Endodermal cell (in vitro differentiated cells): Measurements from ENCODE around the gene SH2B2. TPM values are rescaled to one million over a fixed set of nuclear protein-coding genes. Genes with fewer than 3 reads are reported as not detected.

Source experiments
- DNase-seq: peaks from one replicate; pipeline ENCODE4 v3.0.0-alpha.2; 2017
- H3K27ac ChIP-seq: 2 replicates; pipeline ENCODE4 v1.5.1; 2013; ENCODE audit warnings: mild to moderate bottlenecking, low read depth, low read length, moderate library complexity
- H3K27me3 ChIP-seq: 2 replicates; pipeline ENCODE4 v1.6.1; 2013; ENCODE audit warnings: mild to moderate bottlenecking, low read length, moderate library complexity; ENCODE audit not compliant: insufficient read depth, control insufficient read depth, poor library complexity, severe bottlenecking
- H3K36me3 ChIP-seq: 2 replicates; pipeline ENCODE4 v1.7.0; 2013; ENCODE audit warnings: mild to moderate bottlenecking, low read length, moderate library complexity; ENCODE audit not compliant: control insufficient read depth, insufficient read depth
- H3K4me1 ChIP-seq: one replicate; pipeline ENCODE4 v1.7.0; 2013; ENCODE audit warnings: low read length; ENCODE audit not compliant: control insufficient read depth, insufficient read depth
- H3K4me3 ChIP-seq: 2 replicates; pipeline ENCODE4 v1.5.1; 2013; ENCODE audit warnings: mild to moderate bottlenecking, low read length, moderate library complexity
- H3K9ac ChIP-seq: 2 replicates; pipeline ENCODE4 v1.6.1; 2013; ENCODE audit warnings: mild to moderate bottlenecking, low read length, moderate library complexity; ENCODE audit not compliant: poor library complexity, severe bottlenecking; ENCODE audit errors: extremely low read depth
- H3K9me3 ChIP-seq: 2 replicates; pipeline ENCODE4 v1.6.1; 2013; ENCODE audit warnings: mild to moderate bottlenecking, low read length, moderate library complexity; ENCODE audit not compliant: control insufficient read depth
- H3K27ac Mint-ChIP-seq: 2 replicates; pipeline ENCODE4 v1.8.0; 2020; ENCODE audit warnings: mixed read lengths
- H3K27me3 Mint-ChIP-seq: 2 replicates; pipeline ENCODE4 v1.8.0; 2021; ENCODE audit warnings: mild to moderate bottlenecking, mixed read lengths; ENCODE audit not compliant: insufficient read depth
- H3K36me3 Mint-ChIP-seq: 2 replicates; pipeline ENCODE4 v1.8.0; 2020; ENCODE audit warnings: low read depth, mixed read lengths
- H3K4me1 Mint-ChIP-seq: 2 replicates; pipeline ENCODE4 v1.8.0; 2020; ENCODE audit warnings: mixed read lengths
- H3K4me3 Mint-ChIP-seq: 2 replicates; pipeline ENCODE4 v1.8.0; 2020; ENCODE audit warnings: mild to moderate bottlenecking, moderate library complexity, mixed read lengths
- H3K9me3 Mint-ChIP-seq: 2 replicates; pipeline ENCODE4 v1.8.0; 2020; ENCODE audit warnings: mild to moderate bottlenecking, mixed read lengths
- CTCF ChIP-seq: fragments of 200-600 bp; sonication (generic); conservative IDR thresholded peaks from 2 replicates; pipeline ENCODE4 v1.5.0; 2021; ENCODE audit warnings: antibody characterized with exemption, mild to moderate bottlenecking
- WGBS, 2 experiments: methylation state at CpG; one replicate each; pipeline versions ENCODE4 v1.1.5 to v1.1.7; 2013; ENCODE audit warnings: missing lambda C conversion rate in 2 of 2, mixed read lengths in 1 of 2; ENCODE audit not compliant: insufficient coverage in 1 of 2, insufficient read length in 1 of 2; 5-methylcytosine and 5-hydroxymethylcytosine counted together
- total RNA-seq, 2 donors: library from RNA; stranded (reverse); fragmentation: NEBNext Ultra II Directional in 1 of 2; extraction: Animal tissue kit (Norgen Biotek cat#: 25700) in 1 of 2; gene quantifications; 2 replicates in 1 of 2; 3 replicates in 1 of 2; pipeline ENCODE4 v1.2.1, GENCODE V29; 2021

SH2B2 gene
- total RNA-seq, 2 donors from 2014 or later: 8.0 to 8.7 TPM

- no peak overlapping the region for H3K27ac ChIP-seq
- Mint-ChIP-seq H3K27ac (no peak overlapping the region), H3K9me3 (no peaks in the 10 kb centered on the region), H3K4me1 (peaks cover 7% of the 10 kb centered on the region), H3K4me3 (no peak overlapping the region), H3K36me3 (no peaks in the 10 kb centered on the region), H3K27me3 (no peaks in the 10 kb centered on the region)
- no peak overlapping the region for H3K9ac ChIP-seq
- H3K9me3 ChIP-seq: no peaks in the 10 kb centered on the region
- no peak for TF ChIP-seq CTCF
- H3K4me1 ChIP-seq: no peaks in the 10 kb centered on the region
- 90 to 97% methylated on average over 14 to 16 of the region's 16 CpGs for WGBS, 2 experiments
- no peak overlapping the region for H3K4me3 ChIP-seq
- H3K27me3 ChIP-seq: no peaks in the 10 kb centered on the region
- DNase-seq: no peak
- no peaks in the 10 kb centered on the region for H3K36me3 ChIP-seq
Observed at GRCh38 chr7:102272917-102273748, 13.5 kb upstream of the SH2B2 start.

- no peaks in the 10 kb centered on the region for H3K4me1 ChIP-seq
- Mint-ChIP-seq H3K9me3 (no peaks in the 10 kb centered on the region), H3K27ac (no peak overlapping the region), H3K27me3 (no peaks in the 10 kb centered on the region), H3K36me3 (no peaks in the 10 kb centered on the region), H3K4me3 (no peak overlapping the region), H3K4me1 (peaks cover 1% of the 10 kb centered on the region)
- no peaks in the 10 kb centered on the region for H3K36me3 ChIP-seq
- no peak overlapping the region for H3K9ac ChIP-seq
- H3K27me3 ChIP-seq: no peaks in the 10 kb centered on the region
- DNase-seq: no peak
- no peaks in the 10 kb centered on the region for H3K9me3 ChIP-seq
- 84 to 87% methylated on average over 15 to 23 of the region's 23 CpGs for WGBS, 2 experiments
- H3K27ac ChIP-seq: no peak overlapping the region
- TF ChIP-seq CTCF: no peak
- H3K4me3 ChIP-seq: no peak overlapping the region
Observed at GRCh38 chr7:102273749-102274712, 12.6 kb upstream of the SH2B2 start.

- H3K27me3 ChIP-seq: no peaks in the 10 kb centered on the region
- no peaks in the 10 kb centered on the region for H3K9me3 ChIP-seq
- H3K27ac ChIP-seq: no peak overlapping the region
- 91 to 95% methylated on average over 7 to 10 of the region's 10 CpGs for WGBS, 2 experiments
- no peak overlapping the region for H3K4me3 ChIP-seq
- no peaks in the 10 kb centered on the region for H3K4me1 ChIP-seq
- H3K27ac Mint-ChIP-seq: no peak overlapping the region
- H3K36me3 Mint-ChIP-seq: no peaks in the 10 kb centered on the region
- H3K9me3 Mint-ChIP-seq: no peaks in the 10 kb centered on the region
- no peaks in the 10 kb centered on the region for H3K27me3 Mint-ChIP-seq
- H3K9ac ChIP-seq: no peak overlapping the region
- peaks cover 4% of the 10 kb centered on the region for H3K4me1 Mint-ChIP-seq
- DNase-seq: no peak
- no peak overlapping the region for H3K4me3 Mint-ChIP-seq
- H3K36me3 ChIP-seq: no peaks in the 10 kb centered on the region
- no peak for TF ChIP-seq CTCF
Observed at GRCh38 chr7:102275123-102275703, 11.5 kb upstream of the SH2B2 start.
